Kidney (tissue), 14 donors: Measurements from ENCODE around the gene U2AF1L4. TPM values are rescaled to one million over a fixed set of nuclear protein-coding genes. Genes with fewer than 3 reads are reported as not detected.

ENCODE experiments used
- DNase-seq, 5 donors: peaks; one replicate each; pipeline ENCODE4 v3.0.0-alpha.2; 2013 to 2020
- FAIRE-seq: peaks from 2 replicates; lab custom pipeline; 2012; peaks lifted over from hg19 to GRCh38; lab: Jason Lieb, UNC
- H3K27ac ChIP-seq, 2 donors: one replicate each; pipeline ENCODE4 v1.7.0; 2013; ENCODE audit warnings: low read depth in 2 of 2, low read length in 2 of 2, inconsistent platforms in 1 of 2
- H3K27me3 ChIP-seq: one replicate; pipeline ENCODE4 v1.7.1; 2013; ENCODE audit warnings: low read length, inconsistent platforms; ENCODE audit not compliant: control insufficient read depth, insufficient read depth
- H3K36me3 ChIP-seq, 3 donors: one replicate each; pipeline versions ENCODE4 v1.7.0 to v1.7.1; 2013; ENCODE audit warnings: low read length in 3 of 3, control low read depth in 1 of 3, inconsistent platforms in 1 of 3; ENCODE audit not compliant: insufficient read depth in 3 of 3, control insufficient read depth in 2 of 3
- H3K4me1 ChIP-seq, 3 donors: one replicate each; pipeline versions ENCODE4 v1.7.0 to v1.7.1; 2013; ENCODE audit warnings: low read length in 3 of 3, inconsistent platforms in 1 of 3, low read depth in 1 of 3; ENCODE audit not compliant: control insufficient read depth in 2 of 3, insufficient read depth in 2 of 3
- H3K4me3 ChIP-seq, 3 donors: one replicate each; pipeline versions ENCODE4 v1.7.0 to v1.8.1; 2013; ENCODE audit warnings: low read length in 3 of 3, control low read depth in 1 of 3, inconsistent platforms in 1 of 3
- H3K9ac ChIP-seq, 3 donors: one replicate each; pipeline versions ENCODE4 v1.7.0 to v1.7.1; 2013; ENCODE audit warnings: low read length in 3 of 3, control low read depth in 1 of 3, inconsistent platforms in 1 of 3
- H3K9me3 ChIP-seq, 3 donors: one replicate each; pipeline versions ENCODE4 v1.7.0 to v1.7.1; 2013; ENCODE audit warnings: low read length in 3 of 3, control low read depth in 1 of 3, inconsistent platforms in 1 of 3; ENCODE audit not compliant: control insufficient read depth in 2 of 3, insufficient read depth in 1 of 3
- intact Hi-C: fragments of 100-400 bp; cut with DNase I; formaldehyde crosslinking; loops from one replicate; pipeline ENCODE4 v1.11.1; 2022
- polyA plus RNA-seq: library from polyadenylated mRNA; stranded (reverse); fragments of 350-450 nt; fragmentation: Illumina TruSeq; extraction: RNeasy Lipid Tissue Mini Kit (QIAGEN cat#74804); gene quantifications from one replicate; pipeline ENCODE4 v1.2.3, GENCODE V29; 2014; ENCODE audit warnings: low read depth, low replicate concordance; ENCODE audit not compliant: insufficient read depth
- total RNA-seq: library from RNA; stranded (reverse); fragmentation: NEBNext Ultra II Directional; extraction: Animal tissue kit (Norgen Biotek cat#: 25700); gene quantifications from one replicate; pipeline ENCODE4 v1.2.1, GENCODE V29; 2021
- TF ChIP-seq, protein P1 (sequence below): IDR thresholded peaks from 3 replicates; pipeline ENCODE4 v1.5.1; 2012; ENCODE audit warnings: mild to moderate bottlenecking, moderate library complexity, borderline replicate concordance; ENCODE audit not compliant: insufficient read depth; ENCODE audit errors: extremely low read depth
- donor health status: control.
- donor health status: control.
- donor health status: control.
- donor health status: control.
- donor health status: control.
- donor health status: DM: yes; HTN: yes; CAD: no.
- donor health status: Normal renal cell carcinoma (clear cell type).

U2AF1L4 gene
- total and polyA plus RNA-seq, 2 donors from 2014 or later = 27.4 to 47.7 TPM

- FAIRE-seq = peak; percentile 85
- no peak within 1 kb of the TSS for H3K27ac ChIP-seq
- H3K4me1 ChIP-seq = peaks cover 0 to 4% (median 3%) of the 10 kb centered on the region in 3 donors
- TF ChIP-seq, protein P1, sequence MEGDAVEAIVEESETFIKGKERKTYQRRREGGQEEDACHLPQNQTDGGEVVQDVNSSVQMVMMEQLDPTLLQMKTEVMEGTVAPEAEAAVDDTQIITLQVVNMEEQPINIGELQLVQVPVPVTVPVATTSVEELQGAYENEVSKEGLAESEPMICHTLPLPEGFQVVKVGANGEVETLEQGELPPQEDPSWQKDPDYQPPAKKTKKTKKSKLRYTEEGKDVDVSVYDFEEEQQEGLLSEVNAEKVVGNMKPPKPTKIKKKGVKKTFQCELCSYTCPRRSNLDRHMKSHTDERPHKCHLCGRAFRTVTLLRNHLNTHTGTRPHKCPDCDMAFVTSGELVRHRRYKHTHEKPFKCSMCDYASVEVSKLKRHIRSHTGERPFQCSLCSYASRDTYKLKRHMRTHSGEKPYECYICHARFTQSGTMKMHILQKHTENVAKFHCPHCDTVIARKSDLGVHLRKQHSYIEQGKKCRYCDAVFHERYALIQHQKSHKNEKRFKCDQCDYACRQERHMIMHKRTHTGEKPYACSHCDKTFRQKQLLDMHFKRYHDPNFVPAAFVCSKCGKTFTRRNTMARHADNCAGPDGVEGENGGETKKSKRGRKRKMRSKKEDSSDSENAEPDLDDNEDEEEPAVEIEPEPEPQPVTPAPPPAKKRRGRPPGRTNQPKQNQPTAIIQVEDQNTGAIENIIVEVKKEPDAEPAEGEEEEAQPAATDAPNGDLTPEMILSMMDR = no peak
- intact Hi-C loops = no loop called here
- H3K9me3 ChIP-seq = no peaks in the 10 kb centered on the region
- peak within 1 kb of the TSS in 1 of 3 donors; percentile 10 for H3K9ac ChIP-seq
- peak within 1 kb of the TSS; percentile 46 to 59 (median 56) for H3K4me3 ChIP-seq
- no peaks in the 10 kb centered on the region for H3K27me3 ChIP-seq
- H3K36me3 ChIP-seq = no peaks in the 10 kb centered on the region
- DNase-seq = peak; percentile 99 to 100 (median 99)
Measured at GRCh38 chr19:35775298-35776101, 30.3 kb upstream of the U2AF1L4 start, which contains the start of gene ARHGAP33. TSS of gene ARHGAP33 (plus strand) at chr19:35775564. CDS start at chr19:35775659, 95 bp downstream.

DNA sequence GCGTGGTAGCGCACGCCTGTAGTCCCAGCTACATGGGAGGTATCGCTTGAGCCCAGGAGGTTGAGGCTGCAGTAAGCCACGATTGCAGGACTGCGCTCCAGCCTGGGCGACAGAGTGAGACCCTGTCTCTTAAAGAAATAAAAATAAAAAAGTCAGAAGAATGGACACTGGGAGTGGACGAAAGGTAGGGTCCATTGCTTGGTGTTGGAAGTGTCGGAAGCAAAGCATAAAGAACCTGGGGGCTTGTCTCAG, 29.8 kb upstream of the U2AF1L4 start:
- Histone ChIP-seq H3K27me3 (no peaks in the 10 kb centered on the region), H3K9me3 (no peaks in the 10 kb centered on the region), H3K36me3 (no peaks in the 10 kb centered on the region), H3K4me1 (peaks cover 0 to 4% (median 3%) of the 10 kb centered on the region in 3 donors), H3K4me3 (peak overlapping the region; percentile 46 to 59 (median 56)), H3K9ac (peak overlapping the region in 1 of 3 donors; percentile 10), H3K27ac (no peak overlapping the region)
- intact Hi-C loops = no loop called here
- FAIRE-seq (no peak), DNase-seq (no peak)
- TF ChIP-seq, protein P1 = no peak

DNA sequence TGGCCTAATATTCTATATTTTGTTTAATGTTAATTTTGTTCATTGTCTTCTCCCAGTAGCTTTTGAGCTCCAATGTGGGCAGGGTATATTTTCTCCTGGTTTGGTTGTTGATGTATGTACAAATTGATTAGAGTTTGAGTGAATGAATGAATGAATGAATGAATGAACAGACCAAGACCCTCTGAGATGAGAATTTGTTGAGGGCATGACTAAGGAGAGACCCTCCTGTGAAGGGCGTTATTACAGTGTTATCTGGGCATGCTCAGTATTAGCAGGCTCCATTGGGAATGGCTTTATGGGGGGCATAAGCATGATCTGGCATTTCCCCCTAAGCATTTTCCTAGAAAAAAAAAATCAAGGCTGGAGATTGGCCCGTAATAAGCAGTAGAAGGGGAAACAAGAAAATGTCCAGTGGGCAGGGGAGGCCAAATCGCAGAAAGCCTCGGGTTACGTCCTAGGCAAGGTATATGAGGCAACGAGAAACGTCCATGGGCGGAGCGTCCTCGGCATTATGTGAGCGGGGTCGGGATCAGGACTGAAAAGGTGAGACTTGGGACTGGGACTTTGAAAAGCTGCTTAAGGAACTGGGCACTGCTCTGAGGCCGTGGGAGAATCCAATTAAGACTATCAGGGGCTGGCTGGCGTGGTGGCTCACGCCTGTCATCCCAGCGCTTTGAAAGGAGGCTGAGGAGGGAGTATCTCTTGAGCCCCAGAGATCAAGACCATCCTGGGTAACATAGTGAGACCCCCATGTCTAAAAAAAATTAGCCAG, 29.2 kb upstream of the U2AF1L4 start:
- Histone ChIP-seq H3K4me3 (peak overlapping the region in 2 of 3 donors; percentile 46 to 56), H3K9ac (no peak overlapping the region), H3K9me3 (no peaks in the 10 kb centered on the region), H3K27ac (no peak overlapping the region), H3K4me1 (peaks cover 0 to 4% (median 3%) of the 10 kb centered on the region in 3 donors), H3K36me3 (no peaks in the 10 kb centered on the region), H3K27me3 (no peaks in the 10 kb centered on the region)
- DNase-seq = peak in 1 of 5 donors; percentile 63
- TF ChIP-seq, protein P1 = no peak
- intact Hi-C loops = no loop called here
- no peak for FAIRE-seq
